LNCaP clone FGC (cell line): Measurements from ENCODE around the gene SMAD3.

ENCODE experiments used
- DNase-seq: peaks from one replicate; pipeline ENCODE4 v3.0.0-alpha.2; 2011; ENCODE audit warnings: low read depth
- H3K4me3 ChIP-seq: 2 replicates; pipeline ENCODE4 v1.5.1; 2011; ENCODE audit warnings: mild to moderate bottlenecking, low read depth, low read length, control low read depth
- TF ChIP-seq, protein P1 (sequence below): IDR thresholded peaks from 2 replicates; pipeline ENCODE4 v1.5.1; 2012; ENCODE audit warnings: mild to moderate bottlenecking; ENCODE audit not compliant: control insufficient read depth, insufficient read depth; ENCODE audit errors: extremely low read depth

The SMAD3 gene

DNA sequence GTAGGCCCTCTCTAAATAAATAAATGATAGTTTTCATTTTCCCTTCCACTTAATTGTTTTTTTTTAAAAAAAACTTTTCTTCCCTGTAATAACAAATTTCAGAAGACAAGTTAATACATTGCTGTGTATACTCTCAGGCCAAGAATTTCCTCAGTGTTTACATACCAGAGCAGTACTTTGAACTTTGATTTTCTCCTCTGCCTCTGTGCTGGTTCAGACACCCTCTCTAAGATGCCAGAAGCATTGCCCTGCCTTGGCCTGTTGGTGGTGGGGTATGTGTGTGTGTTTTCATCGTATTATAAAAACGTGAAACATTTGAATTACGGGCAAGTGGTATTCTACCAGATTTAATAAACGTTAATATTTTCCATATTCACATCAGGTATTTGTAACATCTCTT, 70.1 kb downstream of the SMAD3 start:
- no peak overlapping the region for H3K4me3 ChIP-seq
- TF ChIP-seq, protein P1, sequence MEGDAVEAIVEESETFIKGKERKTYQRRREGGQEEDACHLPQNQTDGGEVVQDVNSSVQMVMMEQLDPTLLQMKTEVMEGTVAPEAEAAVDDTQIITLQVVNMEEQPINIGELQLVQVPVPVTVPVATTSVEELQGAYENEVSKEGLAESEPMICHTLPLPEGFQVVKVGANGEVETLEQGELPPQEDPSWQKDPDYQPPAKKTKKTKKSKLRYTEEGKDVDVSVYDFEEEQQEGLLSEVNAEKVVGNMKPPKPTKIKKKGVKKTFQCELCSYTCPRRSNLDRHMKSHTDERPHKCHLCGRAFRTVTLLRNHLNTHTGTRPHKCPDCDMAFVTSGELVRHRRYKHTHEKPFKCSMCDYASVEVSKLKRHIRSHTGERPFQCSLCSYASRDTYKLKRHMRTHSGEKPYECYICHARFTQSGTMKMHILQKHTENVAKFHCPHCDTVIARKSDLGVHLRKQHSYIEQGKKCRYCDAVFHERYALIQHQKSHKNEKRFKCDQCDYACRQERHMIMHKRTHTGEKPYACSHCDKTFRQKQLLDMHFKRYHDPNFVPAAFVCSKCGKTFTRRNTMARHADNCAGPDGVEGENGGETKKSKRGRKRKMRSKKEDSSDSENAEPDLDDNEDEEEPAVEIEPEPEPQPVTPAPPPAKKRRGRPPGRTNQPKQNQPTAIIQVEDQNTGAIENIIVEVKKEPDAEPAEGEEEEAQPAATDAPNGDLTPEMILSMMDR = no peak

GRCh38 chr15:67136802-67137201, 71.4 kb downstream of the SMAD3 start:
- DNase-seq = no peak
- TF ChIP-seq, protein P1 = no peak
- no peak overlapping the region for H3K4me3 ChIP-seq

More for the DNA sequence above, 70.1 kb downstream of the SMAD3 start:
- DNase-seq = no peak

- no peak overlapping the region for H3K4me3 ChIP-seq
- DNase-seq = no peak
- TF ChIP-seq, protein P1 = no peak
Measured at GRCh38 chr15:67137319-67137718, 71.9 kb downstream of the SMAD3 start.

DNA sequence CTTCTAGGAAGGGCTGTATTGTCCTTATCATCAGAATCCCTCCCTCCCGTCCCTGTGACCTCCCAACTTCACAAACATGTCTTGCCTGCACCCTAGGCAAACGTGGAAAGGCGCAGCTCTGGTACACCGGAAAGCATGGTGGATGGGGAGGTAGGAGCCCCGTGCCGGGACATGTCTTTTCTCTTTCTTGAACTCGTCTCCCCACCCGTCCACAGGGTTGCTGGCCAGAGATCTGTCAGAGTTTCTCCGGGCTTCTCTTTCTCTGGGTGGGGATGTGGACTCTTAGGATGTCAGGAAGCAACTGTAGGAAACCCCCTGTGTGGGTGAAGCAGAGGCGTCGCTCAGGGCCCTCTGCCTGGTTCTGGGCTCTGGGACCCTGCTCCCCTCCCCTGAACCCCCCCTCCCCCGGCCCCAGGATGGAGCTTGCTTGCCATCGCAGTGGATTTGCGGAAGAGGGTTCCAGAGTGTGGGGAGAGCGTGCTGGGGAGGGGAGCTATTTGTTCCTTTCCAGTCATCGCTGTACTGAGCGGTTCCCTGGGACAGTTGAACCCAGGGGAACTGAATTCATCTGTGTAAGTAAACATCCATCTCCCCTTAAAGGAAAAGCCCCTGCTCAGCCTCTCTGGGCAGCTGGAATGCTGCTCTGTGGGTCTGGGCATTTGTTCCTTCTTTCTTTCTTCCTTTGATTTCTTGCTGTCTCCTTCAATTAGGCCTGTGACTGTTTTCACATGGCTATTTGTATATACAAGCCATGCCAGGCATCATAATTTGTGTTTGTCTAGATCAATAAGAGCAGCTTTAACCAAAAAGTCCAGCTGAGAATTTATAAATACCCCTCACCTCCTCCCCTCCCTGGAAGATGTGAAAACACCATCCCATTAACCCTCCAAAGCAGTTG, 72.8 kb downstream of the SMAD3 start:
- TF ChIP-seq, protein P1 = no peak
- no peak for DNase-seq
- H3K4me3 ChIP-seq = no peak overlapping the region

DNA sequence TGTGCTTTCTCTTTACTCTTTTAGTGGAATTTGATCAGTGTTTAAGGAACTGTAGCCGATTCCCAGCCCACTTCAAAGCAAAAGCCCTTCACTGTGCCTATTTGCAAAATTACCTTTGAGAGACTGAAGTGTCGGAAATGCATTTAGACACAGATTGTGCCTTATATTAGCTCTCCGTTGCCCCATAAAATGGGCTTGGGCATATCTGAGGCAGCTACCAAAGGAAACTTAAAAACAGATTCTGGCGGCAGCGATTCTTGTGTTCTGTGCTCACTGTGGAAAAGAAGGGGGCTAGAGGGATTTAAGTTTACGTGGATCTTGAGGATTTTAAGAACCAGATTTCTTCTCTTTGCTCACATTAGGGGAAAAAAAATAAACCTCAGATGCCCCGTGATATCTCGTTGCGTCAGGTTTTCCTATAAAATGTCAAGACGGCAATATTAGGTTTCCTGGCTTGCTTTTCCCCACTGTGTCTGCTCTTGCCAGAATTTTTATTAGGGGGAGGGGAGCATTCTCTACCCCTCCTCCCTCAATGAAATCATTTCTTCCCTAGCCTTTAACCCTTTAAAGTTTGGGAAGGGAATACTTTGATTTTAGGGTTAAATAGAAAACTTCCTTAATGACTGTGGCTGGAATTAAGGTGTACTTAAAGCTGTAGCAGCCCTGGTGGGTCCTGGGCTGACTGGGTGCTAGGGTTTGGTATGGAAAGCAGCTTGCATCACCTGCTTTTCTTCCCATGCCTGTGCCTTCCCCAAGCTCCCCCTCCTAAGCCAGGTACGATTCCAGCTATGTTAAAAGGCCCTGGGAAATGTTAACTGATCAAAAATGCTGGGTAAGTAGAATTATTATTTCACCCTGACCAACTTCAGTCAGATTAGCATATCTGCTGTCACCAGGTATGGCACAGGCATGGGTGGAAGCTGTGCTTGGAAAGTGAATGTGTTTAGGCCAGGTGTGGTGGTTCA, 73.8 kb downstream of the SMAD3 start:
- H3K4me3 ChIP-seq = no peak overlapping the region
- DNase-seq = no peak
- TF ChIP-seq, protein P1 = no peak

GRCh38 chr15:67140078-67140833, 74.9 kb downstream of the SMAD3 start:
- TF ChIP-seq, protein P1 = no peak
- H3K4me3 ChIP-seq = no peak overlapping the region
- DNase-seq = no peak
